CMK (cell line): ENCODE data around the gene SLIT3.

Experiments used
- DNase-seq: peaks from one replicate; pipeline ENCODE4 v3.0.0-alpha.2; 2010; ENCODE audit warnings: low read depth

Gene SLIT3

DNA sequence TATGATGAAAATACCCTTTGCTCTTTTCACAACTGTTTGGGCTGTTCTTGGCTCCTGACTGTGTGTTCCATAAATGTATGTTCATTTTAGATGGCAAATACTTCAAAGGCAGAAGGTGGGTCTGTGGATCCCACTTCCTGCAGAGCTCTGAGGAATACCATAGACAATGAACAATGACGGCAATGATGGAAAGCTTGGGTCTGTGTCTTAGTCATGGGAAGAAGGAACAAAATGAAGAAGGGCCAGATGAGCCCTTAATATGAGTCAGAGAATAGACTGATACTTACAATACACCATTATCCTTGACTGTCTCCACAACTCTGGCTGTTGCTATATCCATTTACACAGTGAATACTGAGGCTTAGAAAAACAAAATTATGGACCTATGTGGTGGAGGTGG, 126.0 kb downstream of the SLIT3 start:
- no peak for DNase-seq

- no peak for DNase-seq
Observed at GRCh38 chr5:169173372-169173771, 127.6 kb downstream of the SLIT3 start.

- no peak for DNase-seq
Observed at GRCh38 chr5:169171515-169171914, 129.4 kb downstream of the SLIT3 start.

- DNase-seq = no peak
Observed at GRCh38 chr5:169169783-169170182, 131.2 kb downstream of the SLIT3 start.

GRCh38 chr5:169168280-169168679, 132.7 kb downstream of the SLIT3 start:
- DNase-seq = no peak

DNA sequence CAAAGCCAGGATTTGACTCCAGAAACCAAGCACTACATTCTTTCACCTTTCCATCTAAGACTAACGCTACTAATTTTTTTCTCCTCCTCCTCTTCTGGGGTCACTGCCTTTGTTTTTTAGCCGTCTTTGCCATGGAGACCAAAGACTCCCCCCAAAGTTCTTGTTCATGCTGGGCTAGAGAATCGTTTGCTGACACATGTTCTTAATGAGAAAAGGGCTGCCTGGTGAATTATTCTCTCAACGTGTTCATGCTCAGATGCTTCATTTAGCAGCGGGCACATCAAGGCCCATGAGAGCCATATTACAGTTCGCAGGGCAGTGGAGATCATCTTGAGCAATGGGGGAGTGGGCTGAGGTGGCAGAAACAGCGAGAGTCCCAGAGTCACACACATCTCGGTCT, 134.9 kb downstream of the SLIT3 start:
- no peak for DNase-seq

GRCh38 chr5:169165052-169165451, 135.9 kb downstream of the SLIT3 start:
- no peak for DNase-seq

- DNase-seq = no peak
Observed at GRCh38 chr5:169164481-169164925, 136.4 kb downstream of the SLIT3 start.

GRCh38 chr5:169162407-169162806, 138.5 kb downstream of the SLIT3 start:
- DNase-seq = no peak

GRCh38 chr5:169161022-169161680, 139.8 kb downstream of the SLIT3 start:
- no peak for DNase-seq

DNA sequence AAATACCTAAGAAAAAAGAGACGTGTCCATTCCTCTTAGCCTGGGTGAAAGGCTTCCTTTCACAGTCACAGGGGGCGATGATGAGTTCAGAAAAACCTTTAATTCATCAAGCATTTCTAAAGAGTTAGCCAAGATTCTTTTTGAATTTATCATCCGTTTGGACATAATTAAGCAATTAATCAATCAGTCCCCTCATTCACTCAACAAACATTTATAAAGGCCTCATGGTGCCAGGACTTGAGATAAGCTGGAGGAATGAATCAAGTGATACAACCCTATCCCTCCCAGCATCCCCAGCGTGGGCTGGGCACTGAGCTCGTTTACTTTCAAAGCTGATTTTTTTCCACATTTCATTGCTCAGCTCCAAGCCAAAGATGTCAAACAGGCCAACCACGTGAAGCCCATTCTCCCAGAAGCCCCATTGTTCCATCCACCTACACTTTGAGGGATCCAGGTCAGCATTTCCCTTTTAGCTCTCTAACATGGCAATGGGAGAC, 140.5 kb downstream of the SLIT3 start:
- no peak for DNase-seq

GRCh38 chr5:169158764-169159163, 142.2 kb downstream of the SLIT3 start:
- no peak for DNase-seq

DNA sequence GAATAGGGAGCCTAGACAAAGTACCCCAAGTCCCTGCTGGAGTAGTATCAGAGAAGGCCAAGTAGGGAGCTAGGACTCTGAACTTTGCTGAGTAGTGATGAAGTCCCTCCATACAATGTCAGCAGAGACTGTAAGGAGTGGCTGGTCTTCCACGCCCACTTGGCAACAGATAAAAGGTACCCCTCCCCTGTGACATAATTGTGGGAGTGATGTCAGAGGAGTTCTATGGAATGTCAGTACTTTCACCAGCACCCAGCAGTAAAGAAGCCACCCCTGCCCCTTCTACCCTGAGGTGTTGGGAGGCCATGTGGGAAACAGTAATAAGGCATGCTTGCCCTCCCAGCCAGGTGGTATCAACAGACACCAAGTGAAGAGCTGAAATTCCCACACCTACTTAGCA, 143.9 kb downstream of the SLIT3 start:
- no peak for DNase-seq

GRCh38 chr5:169154679-169155078, 146.3 kb downstream of the SLIT3 start:
- DNase-seq = no peak

DNA sequence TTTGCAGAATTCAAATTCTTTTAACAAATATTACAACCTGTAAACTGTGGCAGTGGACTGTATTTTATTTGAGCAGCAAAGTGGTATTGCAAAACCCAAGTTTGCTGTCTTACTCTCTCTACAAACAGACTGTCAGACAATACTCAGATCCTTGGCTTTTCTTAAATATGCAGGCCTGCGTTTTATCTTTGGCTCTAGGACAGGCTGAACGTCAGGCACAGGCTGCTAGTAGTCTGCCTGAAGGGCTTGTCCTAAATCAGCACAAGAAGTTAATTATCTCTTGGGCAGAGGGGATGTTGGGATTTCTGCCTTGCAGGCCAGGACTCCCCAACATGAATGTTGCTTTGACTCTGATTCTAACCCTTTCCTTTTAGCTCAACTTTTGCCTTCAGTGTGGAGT, 147.5 kb downstream of the SLIT3 start:
- DNase-seq = no peak

- no peak for DNase-seq
Observed at GRCh38 chr5:169152946-169153345, 148.0 kb downstream of the SLIT3 start.

GRCh38 chr5:169152453-169152852, 148.5 kb downstream of the SLIT3 start:
- DNase-seq = no peak

GRCh38 chr5:169151051-169151805, 149.7 kb downstream of the SLIT3 start:
- DNase-seq = no peak

- no peak for DNase-seq
Observed at GRCh38 chr5:169150108-169150507, 150.8 kb downstream of the SLIT3 start.

DNA sequence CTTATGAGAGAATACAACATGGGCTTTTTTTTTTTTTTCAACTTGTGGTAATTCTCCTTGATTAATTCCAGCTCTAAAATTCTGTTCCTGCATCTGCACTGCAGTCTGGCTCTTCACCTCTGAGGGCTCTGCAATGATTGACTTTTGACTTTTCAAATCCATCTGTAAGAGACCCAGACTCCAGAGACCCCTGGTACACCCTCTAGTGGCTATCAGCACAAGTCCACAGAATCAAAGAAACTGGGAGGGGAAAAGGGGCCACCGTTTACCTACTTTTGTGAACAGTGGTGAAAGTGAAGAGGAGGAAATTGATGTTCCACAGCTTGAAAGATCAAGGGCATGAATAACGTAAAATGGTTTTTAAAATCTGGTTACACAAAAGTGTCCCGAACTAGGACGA, 151.6 kb downstream of the SLIT3 start:
- DNase-seq = no peak

GRCh38 chr5:169148138-169148740, 152.7 kb downstream of the SLIT3 start:
- DNase-seq = no peak

GRCh38 chr5:169147534-169147933, 153.4 kb downstream of the SLIT3 start:
- no peak for DNase-seq

DNA sequence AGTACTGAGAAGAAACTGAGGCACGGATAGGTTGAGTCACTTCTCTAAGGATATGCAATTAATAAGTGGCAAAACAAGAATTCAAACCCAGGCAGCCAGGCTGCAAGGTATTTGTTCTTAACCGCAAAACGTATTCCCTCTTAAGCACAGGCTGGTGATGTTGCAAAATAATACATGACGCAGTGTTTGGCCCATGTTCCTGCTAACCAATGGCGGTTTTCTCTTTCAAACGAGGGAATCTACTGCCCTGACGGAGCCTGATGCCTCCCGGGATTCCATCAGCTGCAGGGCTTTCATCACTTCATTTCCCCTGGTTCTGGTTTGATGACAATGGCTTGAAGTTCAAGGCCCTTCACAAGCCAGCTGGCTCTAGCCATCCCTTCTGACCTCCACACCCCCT, 154.8 kb downstream of the SLIT3 start:
- no peak for DNase-seq
